CD4-positive, alpha-beta memory T cell (primary cell): ENCODE results near the gene PSD. TPM values are rescaled to one million over a fixed set of nuclear protein-coding genes. Genes with fewer than 3 reads are reported as not detected.

Experiments
- CTCF ChIA-PET: fragments of 350-600 bp; sonication (Branson Sonifier 250); formaldehyde crosslinking; loops from one replicate; lab custom pipeline; 2021; ENCODE audit warnings: inconsistent platforms; ENCODE audit not compliant: partially characterized antibody; lab: Charles Lee
- POLR2A ChIA-PET: fragments of 350-600 bp; sonication (Branson Sonifier 250); formaldehyde crosslinking; loops from one replicate; lab custom pipeline; 2021; ENCODE audit not compliant: partially characterized antibody; lab: Charles Lee
- DNase-seq, 5 donors: peaks; one replicate each; pipeline versions ENCODE4 v3.0.0 to v3.0.0-alpha.2; 2020 to 2022; ENCODE audit warnings: mixed read lengths in 1 of 5
- H3K27ac ChIP-seq: one replicate; pipeline ENCODE4 v1.7.0; 2013; ENCODE audit warnings: low read depth, low read length
- H3K27me3 ChIP-seq: 2 replicates; pipeline ENCODE4 v1.7.0; 2013; ENCODE audit warnings: mild to moderate bottlenecking, low read length, moderate library complexity; ENCODE audit not compliant: insufficient read depth
- H3K36me3 ChIP-seq: 2 replicates; pipeline ENCODE4 v1.7.0; 2013; ENCODE audit warnings: mild to moderate bottlenecking, low read length, moderate library complexity; ENCODE audit not compliant: insufficient read depth
- H3K4me1 ChIP-seq: 2 replicates; pipeline ENCODE4 v1.7.0; 2013; ENCODE audit warnings: mild to moderate bottlenecking, low read length, moderate library complexity; ENCODE audit not compliant: insufficient read depth
- H3K4me3 ChIP-seq, 2 donors: one replicate each; pipeline ENCODE4 v1.7.0; 2013; ENCODE audit warnings: low read length in 2 of 2, mild to moderate bottlenecking in 1 of 2
- H3K9me3 ChIP-seq, 2 donors: one replicate each; pipeline ENCODE4 v1.7.0; 2013; ENCODE audit warnings: low read length in 2 of 2, control low read depth in 1 of 2; ENCODE audit not compliant: control insufficient read depth in 1 of 2
- H3K27ac Mint-ChIP-seq, 7 donors: one replicate each; pipeline ENCODE4 v1.8.0; 2020 to 2021; ENCODE audit warnings: mixed read lengths in 7 of 7, mild to moderate bottlenecking in 6 of 7, inconsistent platforms in 3 of 7, moderate library complexity in 3 of 7
- H3K27me3 Mint-ChIP-seq, 2 donors: one replicate each; pipeline ENCODE4 v1.8.0; 2020 to 2021; ENCODE audit warnings: mixed read lengths in 2 of 2
- H3K36me3 Mint-ChIP-seq, 2 donors: one replicate each; pipeline ENCODE4 v1.8.0; 2020 to 2021; ENCODE audit warnings: mixed read lengths in 2 of 2, inconsistent platforms in 1 of 2, mild to moderate bottlenecking in 1 of 2
- H3K4me1 Mint-ChIP-seq, 4 donors: one replicate each; pipeline ENCODE4 v1.8.0; 2020 to 2021; ENCODE audit warnings: mixed read lengths in 4 of 4, mild to moderate bottlenecking in 1 of 4
- H3K4me3 Mint-ChIP-seq, 8 donors: one replicate each; pipeline ENCODE4 v1.8.0; 2020 to 2021; ENCODE audit warnings: mixed read lengths in 8 of 8, mild to moderate bottlenecking in 7 of 8, moderate library complexity in 6 of 8, inconsistent platforms in 3 of 8
- H3K9me3 Mint-ChIP-seq, 8 donors: one replicate each; pipeline ENCODE4 v1.8.0; 2020 to 2021; ENCODE audit warnings: mixed read lengths in 8 of 8, mild to moderate bottlenecking in 5 of 8, inconsistent platforms in 3 of 8, moderate library complexity in 1 of 8
- intact Hi-C: fragments of 100-400 bp; cut with micrococcal nuclease; formaldehyde crosslinking; loops from one replicate; pipeline ENCODE4 v1.15.1; 2023
- polyA plus RNA-seq, 2 donors: library from polyadenylated mRNA; unstranded; fragments of 300-500 nt; fragmentation: Illumina TruSeq; gene quantifications; one replicate each; pipeline ENCODE4 v1.2.3, GENCODE V29; 2021
- total RNA-seq, 2 experiments: library from RNA; stranded (reverse); gene quantifications; one replicate each; pipeline ENCODE4 v1.2.3, GENCODE V29; 2021

Gene PSD
- total and polyA plus RNA-seq, 4 experiments from 2014 or later = 2.1 to 5.4 (median 3.8) TPM

DNA sequence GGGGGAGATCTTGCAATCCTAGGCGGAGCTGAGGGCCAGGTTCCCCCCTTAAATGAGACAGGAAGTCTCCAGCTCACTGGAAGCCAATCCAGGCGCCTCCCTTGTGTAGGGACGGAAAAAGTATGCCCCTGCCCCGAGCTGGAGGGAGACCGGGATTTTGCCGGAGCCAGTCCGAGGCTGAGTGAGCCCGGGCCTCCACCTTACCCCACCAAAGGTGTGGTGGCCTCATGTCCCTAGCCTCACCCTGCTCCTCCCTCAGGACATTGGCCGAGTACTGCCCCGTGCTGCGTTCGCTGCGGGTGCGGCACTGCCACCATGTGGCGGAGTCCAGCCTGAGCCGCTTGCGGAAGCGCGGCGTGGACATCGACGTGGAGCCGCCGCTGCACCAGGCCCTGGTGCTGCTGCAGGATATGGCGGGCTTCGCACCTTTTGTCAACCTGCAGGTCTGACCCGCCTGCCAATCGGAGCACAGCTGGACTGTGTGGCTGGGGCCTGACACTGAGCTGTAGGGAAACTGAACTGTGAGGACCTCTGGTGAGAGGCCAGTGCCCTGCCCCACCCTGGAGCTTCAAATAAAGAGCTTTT is 4.1 kb upstream of the PSD start:
- CTCF ChIA-PET = interaction anchor here (0.9 to 5.6 kb wide), 17 partner anchors 11 to 253 kb away, joined by 3 to 42 read pairs (median 5); partner anchors contain the start of genes ACTR1A, C10orf95, CUEDC2 and GBF1

GRCh38 chr10:102421757-102422512 is 3.4 kb upstream of the PSD start:
- Histone ChIP-seq H3K9me3 (no peaks in the 10 kb centered on the region), H3K27ac (peak overlapping the region; percentile 64), H3K27me3 (peaks cover 6% of the 10 kb centered on the region), H3K4me1 (peaks cover 37% of the 10 kb centered on the region), H3K36me3 (peaks cover 10% of the 10 kb centered on the region), H3K4me3 (peak overlapping the region; percentile 61 to 90)
- POLR2A ChIA-PET = interaction anchor here (1.0 to 8.2 kb wide), 17 partner anchors 11 to 270 kb away, joined by 3 to 198 read pairs (median 16); partner anchors contain the start of genes ACTR1A, C10orf95, CUEDC2 and GBF1
- CTCF ChIA-PET = interaction anchor here (0.9 to 5.6 kb wide), 18 partner anchors 8 to 253 kb away, joined by 3 to 42 read pairs (median 6); partner anchors contain the start of genes ACTR1A, C10orf95 and CUEDC2
- H3K36me3 Mint-ChIP-seq = peaks cover 0 to 12% of the 10 kb centered on the region in 2 donors
- peaks cover 19 to 54% (median 34%) of the 10 kb centered on the region in 4 donors for H3K4me1 Mint-ChIP-seq
- peaks cover 7 to 14% of the 10 kb centered on the region in 2 donors for H3K27me3 Mint-ChIP-seq
- peak overlapping the region; percentile 64 to 98 (median 95) for H3K27ac Mint-ChIP-seq
- intact Hi-C loops = loop anchor here (1.0 kb wide), 6 partner anchors 10 to 57 kb away; partner anchors contain the start of gene CUEDC2
- H3K4me3 Mint-ChIP-seq = peak overlapping the region; percentile 90 to 99 (median 96)
- H3K9me3 Mint-ChIP-seq = peaks cover 0 to 5% (median 0%) of the 10 kb centered on the region in 8 donors
- DNase-seq = peak in 2 of 5 donors; percentile 32 to 41

More for the DNA sequence above, 4.1 kb upstream of the PSD start:
- POLR2A ChIA-PET = interaction anchor here (1.1 to 8.2 kb wide), 11 partner anchors 11 to 271 kb away, joined by 3 to 198 read pairs (median 22); partner anchors contain the start of genes ACTR1A, C10orf95, CUEDC2 and NFKB2
- Histone ChIP-seq H3K27ac (peak overlapping the region; percentile 64), H3K36me3 (peaks cover 10% of the 10 kb centered on the region), H3K27me3 (peaks cover 6% of the 10 kb centered on the region), H3K4me3 (peak overlapping the region; percentile 61 to 90), H3K9me3 (no peaks in the 10 kb centered on the region), H3K4me1 (peaks cover 37% of the 10 kb centered on the region)
- Mint-ChIP-seq H3K4me1 (peaks cover 20 to 58% (median 34%) of the 10 kb centered on the region in 4 donors), H3K27me3 (peaks cover 5 to 8% of the 10 kb centered on the region in 2 donors), H3K9me3 (peaks cover 0 to 4% (median 0%) of the 10 kb centered on the region in 8 donors), H3K4me3 (peak overlapping the region; percentile 81 to 99 (median 96)), H3K27ac (peak overlapping the region; percentile 62 to 96 (median 72)), H3K36me3 (peaks cover 0 to 14% of the 10 kb centered on the region in 2 donors)
- intact Hi-C loops = loop anchor here (1.0 kb wide), 1 partner anchor 28 kb away; no protein-coding TSS in a partner anchor
- DNase-seq = peak in 1 of 5 donors; percentile 47

- Mint-ChIP-seq H3K27ac (peak overlapping the region; percentile 92 to 98 (median 96)), H3K9me3 (peaks cover 0 to 5% (median 0%) of the 10 kb centered on the region in 8 donors), H3K27me3 (peaks cover 7 to 14% of the 10 kb centered on the region in 2 donors), H3K4me1 (peaks cover 19 to 53% (median 34%) of the 10 kb centered on the region in 4 donors), H3K36me3 (peaks cover 0 to 12% of the 10 kb centered on the region in 2 donors), H3K4me3 (peak overlapping the region; percentile 90 to 99 (median 96))
- ChIA-PET CTCF (interaction anchor here (1.0 to 5.6 kb wide), 14 partner anchors 9 to 252 kb away, joined by 3 to 42 read pairs (median 8); partner anchors contain the start of genes ACTR1A, C10orf95 and CUEDC2), POLR2A (interaction anchor here (1.0 to 8.2 kb wide), 18 partner anchors 11 to 270 kb away, joined by 3 to 198 read pairs (median 12); partner anchors contain the start of genes ACTR1A, C10orf95, CUEDC2 and GBF1)
- H3K4me1 ChIP-seq = peaks cover 37% of the 10 kb centered on the region
- no peak for DNase-seq
- peaks cover 6% of the 10 kb centered on the region for H3K27me3 ChIP-seq
- peaks cover 10% of the 10 kb centered on the region for H3K36me3 ChIP-seq
- peak overlapping the region; percentile 64 for H3K27ac ChIP-seq
- H3K4me3 ChIP-seq = peak overlapping the region; percentile 61 to 90
- no peaks in the 10 kb centered on the region for H3K9me3 ChIP-seq
- intact Hi-C loops = loop anchor here (1.0 kb wide), 5 partner anchors 11 to 58 kb away; partner anchors contain the start of gene CUEDC2
These were observed 2.8 kb upstream of the PSD start for GRCh38 chr10:102421507-102421756.

- Histone ChIP-seq H3K4me1 (peaks cover 37% of the 10 kb centered on the region), H3K36me3 (peaks cover 10% of the 10 kb centered on the region), H3K4me3 (peak within 1 kb of the TSS; percentile 61 to 90), H3K27me3 (peaks cover 10% of the 10 kb centered on the region), H3K9me3 (no peaks in the 10 kb centered on the region), H3K27ac (peak within 1 kb of the TSS; percentile 64)
- Mint-ChIP-seq H3K9me3 (peaks cover 0 to 5% (median 0%) of the 10 kb centered on the region in 8 donors), H3K4me1 (peaks cover 16 to 53% (median 33%) of the 10 kb centered on the region in 4 donors), H3K36me3 (peaks cover 0 to 10% of the 10 kb centered on the region in 2 donors), H3K27me3 (peaks cover 11 to 18% of the 10 kb centered on the region in 2 donors), H3K27ac (peak within 1 kb of the TSS; percentile 92 to 98 (median 96)), H3K4me3 (peak within 1 kb of the TSS; percentile 90 to 99 (median 96))
- DNase-seq = peak; percentile 92 to 94 (median 93)
- intact Hi-C loops = loop anchor here (1.0 kb wide), 6 partner anchors 11 to 81 kb away; partner anchors contain the start of genes ACTR1A and CUEDC2
- ChIA-PET CTCF (interaction anchor here (1.1 to 5.6 kb wide), 13 partner anchors 9 to 190 kb away, joined by 3 to 42 read pairs (median 9); partner anchors contain the start of genes ACTR1A, C10orf95 and CUEDC2), POLR2A (interaction anchor here (0.7 to 8.2 kb wide), 21 partner anchors 10 to 283 kb away, joined by 3 to 198 read pairs (median 7); partner anchors contain the start of genes ACTR1A, C10orf95, CUEDC2 and GBF1)
These were observed 2.3 kb upstream of the PSD start, which contains the start of gene FBXL15 for GRCh38 chr10:102420714-102421506. Gene FBXL15 (plus strand): TSS chr10:102420836. CDS start chr10:102421130, 294 bp downstream.

DNA sequence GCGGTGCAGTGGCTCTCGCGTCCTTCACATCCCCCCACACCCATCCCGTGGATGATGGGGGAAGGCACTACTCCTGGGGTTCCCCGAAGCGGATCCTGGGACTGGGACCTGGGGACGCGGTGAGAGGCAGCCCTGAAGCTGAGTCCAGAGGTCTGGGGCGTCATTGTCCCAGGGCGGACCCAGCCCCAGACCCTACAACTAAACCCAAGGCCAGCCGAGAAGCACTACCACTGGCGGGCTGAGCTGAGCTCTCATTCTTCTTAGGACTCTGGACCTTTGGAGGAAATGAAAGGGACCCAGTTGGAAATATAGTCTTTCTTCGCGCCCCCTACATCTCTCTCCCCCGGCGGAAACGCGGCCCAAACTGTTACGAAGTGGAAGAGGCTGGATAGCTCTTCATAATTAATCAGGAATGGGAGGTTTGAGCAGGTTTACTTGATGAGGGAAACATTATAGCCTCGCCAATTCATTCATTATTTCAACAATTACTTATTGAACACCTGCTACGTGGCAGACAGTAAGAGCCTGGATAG is 1.7 kb upstream of the PSD start:
- peak overlapping the region; percentile 92 to 98 (median 96) for H3K27ac Mint-ChIP-seq
- CTCF ChIA-PET = interaction anchor here (1.1 to 5.6 kb wide), 9 partner anchors 10 to 188 kb away, joined by 3 to 42 read pairs (median 9); partner anchors contain the start of genes ACTR1A and CUEDC2
- no peak for DNase-seq
- H3K4me3 ChIP-seq = peak overlapping the region; percentile 61 to 90
- peak overlapping the region; percentile 90 to 99 (median 96) for H3K4me3 Mint-ChIP-seq
- peaks cover 10% of the 10 kb centered on the region for H3K36me3 ChIP-seq
- intact Hi-C loops = loop anchor here (1.0 kb wide), 1 partner anchor 82 kb away; the partner anchor contains the start of gene ACTR1A
- H3K4me1 ChIP-seq = peaks cover 37% of the 10 kb centered on the region
- H3K9me3 ChIP-seq = no peaks in the 10 kb centered on the region
- H3K36me3 Mint-ChIP-seq = peaks cover 0 to 8% of the 10 kb centered on the region in 2 donors
- peaks cover 13% of the 10 kb centered on the region for H3K27me3 ChIP-seq
- peak overlapping the region; percentile 64 for H3K27ac ChIP-seq
- POLR2A ChIA-PET = interaction anchor here (0.7 to 8.2 kb wide), 19 partner anchors 9 to 282 kb away, joined by 3 to 198 read pairs (median 9); partner anchors contain the start of genes ACTR1A, C10orf95, CUEDC2 and GBF1
- peaks cover 0 to 5% (median 0%) of the 10 kb centered on the region in 8 donors for H3K9me3 Mint-ChIP-seq
- H3K27me3 Mint-ChIP-seq = peaks cover 13 to 22% of the 10 kb centered on the region in 2 donors
- peaks cover 14 to 53% (median 33%) of the 10 kb centered on the region in 4 donors for H3K4me1 Mint-ChIP-seq
